Mesendoderm (in vitro differentiated cells): ENCODE results near the gene SPG7.

Source experiments
- DNase-seq: peaks from one replicate; pipeline ENCODE4 v3.0.0; 2013
- H2AK5ac ChIP-seq: 2 replicates; pipeline ENCODE4 v1.6.1; 2013; ENCODE audit warnings: low read length, inconsistent platforms
- H2BK120ac ChIP-seq: 2 replicates; pipeline ENCODE4 v1.6.1; 2013; ENCODE audit warnings: low read depth, mild to moderate bottlenecking, low read length, moderate library complexity, mixed read lengths
- H2BK15ac ChIP-seq: replicated peaks from 2 replicates; pipeline ENCODE4 v1.6.1; 2013; ENCODE audit warnings: low read depth, mild to moderate bottlenecking, moderate library complexity
- H2BK5ac ChIP-seq: 2 replicates; pipeline ENCODE4 v1.6.1; 2013; ENCODE audit warnings: low read length, inconsistent platforms
- H3K18ac ChIP-seq: 2 replicates; pipeline ENCODE4 v1.6.1; 2013; ENCODE audit warnings: mild to moderate bottlenecking, low read length, mixed read lengths
- H3K23ac ChIP-seq: one replicate; pipeline ENCODE4 v1.6.1; 2013; ENCODE audit warnings: low read length
- H3K27ac ChIP-seq: 2 replicates; pipeline ENCODE4 v1.5.1; 2013; ENCODE audit warnings: low read depth, mild to moderate bottlenecking, inconsistent platforms, low read length, moderate library complexity
- H3K27me3 ChIP-seq: 2 replicates; pipeline ENCODE4 v1.6.1; 2013; ENCODE audit warnings: low read length, control low read depth, mild to moderate bottlenecking, inconsistent platforms; ENCODE audit not compliant: insufficient read depth, poor library complexity
- H3K36me3 ChIP-seq: 2 replicates; pipeline ENCODE4 v1.6.1; 2013; ENCODE audit warnings: low read length, inconsistent platforms; ENCODE audit not compliant: control insufficient read depth, insufficient read depth
- H3K4ac ChIP-seq: one replicate; pipeline ENCODE4 v1.6.1; 2013; ENCODE audit warnings: low read depth, mild to moderate bottlenecking, low read length, moderate library complexity
- H3K4me1 ChIP-seq: 2 replicates; pipeline ENCODE4 v1.6.1; 2013; ENCODE audit warnings: low read depth, low read length, inconsistent platforms; ENCODE audit not compliant: control insufficient read depth
- H3K4me2 ChIP-seq: 2 replicates; pipeline ENCODE4 v1.6.1; 2013; ENCODE audit warnings: low read length
- H3K4me3 ChIP-seq: 2 replicates; pipeline ENCODE4 v1.5.1; 2013; ENCODE audit warnings: mild to moderate bottlenecking, low read length
- H3K56ac ChIP-seq: one replicate; pipeline ENCODE4 v1.6.1; 2013; ENCODE audit warnings: low read length
- H3K79me1 ChIP-seq: 2 replicates; pipeline ENCODE4 v1.6.1; 2013; ENCODE audit warnings: low read length, inconsistent platforms
- H3K79me2 ChIP-seq: 2 replicates; pipeline ENCODE4 v1.6.1; 2013; ENCODE audit warnings: mild to moderate bottlenecking, low read length; ENCODE audit not compliant: control insufficient read depth, insufficient read depth
- H3K9ac ChIP-seq: 2 replicates; pipeline ENCODE4 v1.6.1; 2013; ENCODE audit warnings: low read length, inconsistent platforms
- H4K5ac ChIP-seq: one replicate; pipeline ENCODE4 v1.6.1; 2013; ENCODE audit warnings: low read length
- H4K8ac ChIP-seq: one replicate; pipeline ENCODE4 v1.6.1; 2013; ENCODE audit warnings: low read depth, mild to moderate bottlenecking, control low read depth, low read length, moderate library complexity
- WGBS: extraction: QIAGEN DNeasy Blood & Tissue Kit; methylation state at CpG from one replicate; pipeline ENCODE4 v1.1.7; 2013; ENCODE audit warnings: low lambda C conversion rate, missing lambda C conversion rate; ENCODE audit not compliant: insufficient coverage; ENCODE audit errors: extremely low coverage; 5-methylcytosine and 5-hydroxymethylcytosine counted together

SPG7 gene

DNA sequence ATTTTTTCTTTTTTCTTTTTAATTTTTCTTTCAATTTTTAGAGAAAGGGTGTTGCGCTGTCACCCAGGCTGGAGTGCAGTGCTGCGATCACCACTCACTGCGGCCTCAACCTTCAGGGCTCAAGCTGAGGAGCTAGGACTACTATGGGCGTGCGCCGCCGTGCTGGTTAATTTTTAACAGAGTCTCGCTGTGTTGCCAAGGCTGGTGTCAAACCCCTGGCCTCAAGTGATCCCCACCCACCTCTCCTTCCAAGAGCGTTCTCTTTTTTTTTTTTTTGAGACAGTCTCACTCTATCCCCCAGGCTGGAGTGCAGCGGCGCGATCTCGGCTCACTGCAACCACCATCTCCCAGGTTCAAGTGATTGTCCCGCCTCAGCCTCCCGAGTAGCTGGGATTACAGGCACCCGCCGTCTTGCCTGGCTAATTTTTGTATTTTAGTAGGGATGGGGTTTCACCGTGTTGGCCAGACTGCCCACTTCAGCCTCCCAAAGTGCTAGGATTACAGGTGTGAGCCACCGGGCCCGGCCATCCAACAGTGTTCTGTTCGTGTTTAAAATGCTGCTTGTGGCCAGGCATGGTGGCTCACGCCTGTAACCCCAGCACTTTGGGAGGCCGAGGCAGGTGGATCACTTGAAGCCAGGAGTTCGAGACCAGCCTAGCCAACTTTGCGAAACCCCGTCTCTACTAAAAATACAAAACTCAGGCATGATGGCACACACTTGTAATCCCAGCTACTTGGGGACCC lies 37.8 kb downstream of the SPG7 start:
- DNase-seq, result no peak
- Histone ChIP-seq H3K27me3 (no peaks in the 10 kb centered on the region), H3K79me2 (no peaks in the 10 kb centered on the region), H2BK120ac (no peak overlapping the region), H3K4me3 (no peak overlapping the region), H3K4me1 (no peaks in the 10 kb centered on the region), H3K56ac (no peak overlapping the region), H3K36me3 (peaks cover 12% of the 10 kb centered on the region), H3K9ac (no peak overlapping the region), H3K4ac (no peak overlapping the region), H4K5ac (no peak overlapping the region), H3K27ac (no peak overlapping the region), H3K18ac (no peak overlapping the region), H2BK5ac (no peak overlapping the region), H2BK15ac (no peak overlapping the region), H3K4me2 (no peak overlapping the region), H2AK5ac (no peak overlapping the region), H4K8ac (no peak overlapping the region), H3K23ac (no peak overlapping the region), H3K79me1 (no peaks in the 10 kb centered on the region)
- WGBS, result no CpG with 5 or more reads among the region's 26 CpGs

DNA sequence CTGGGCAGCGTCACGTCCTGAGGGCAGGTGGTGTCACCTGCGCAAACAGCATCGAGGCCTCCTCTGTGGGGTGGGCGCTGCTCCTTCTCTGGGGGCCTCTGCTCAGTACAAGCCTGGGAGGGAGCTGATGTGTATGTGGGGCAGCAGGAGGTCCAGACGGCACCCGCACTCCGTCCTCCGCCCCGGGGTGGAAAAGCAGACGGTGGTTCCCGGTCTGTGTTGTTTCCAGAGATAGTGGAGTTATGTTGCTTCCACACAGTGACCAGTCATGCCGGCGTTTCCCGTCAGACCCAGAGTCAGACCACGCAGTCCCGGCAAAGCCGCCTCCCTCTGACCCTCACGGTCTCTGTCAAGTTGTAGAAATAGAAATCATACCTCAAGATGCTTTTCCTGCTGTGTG lies 38.6 kb downstream of the SPG7 start:
- Histone ChIP-seq H3K36me3 (peaks cover 13% of the 10 kb centered on the region), H3K18ac (no peak overlapping the region), H3K4me2 (no peak overlapping the region), H3K27ac (no peak overlapping the region), H2BK15ac (no peak overlapping the region), H4K8ac (no peak overlapping the region), H3K27me3 (no peaks in the 10 kb centered on the region), H2BK120ac (no peak overlapping the region), H3K4ac (no peak overlapping the region), H2BK5ac (no peak overlapping the region), H3K23ac (no peak overlapping the region), H3K56ac (no peak overlapping the region), H3K4me1 (no peaks in the 10 kb centered on the region), H3K79me2 (no peaks in the 10 kb centered on the region), H4K5ac (no peak overlapping the region), H3K4me3 (no peak overlapping the region), H2AK5ac (no peak overlapping the region), H3K9ac (no peak overlapping the region), H3K79me1 (no peaks in the 10 kb centered on the region)
- WGBS, result no CpG with 5 or more reads among the region's 19 CpGs
- no peak for DNase-seq

DNA sequence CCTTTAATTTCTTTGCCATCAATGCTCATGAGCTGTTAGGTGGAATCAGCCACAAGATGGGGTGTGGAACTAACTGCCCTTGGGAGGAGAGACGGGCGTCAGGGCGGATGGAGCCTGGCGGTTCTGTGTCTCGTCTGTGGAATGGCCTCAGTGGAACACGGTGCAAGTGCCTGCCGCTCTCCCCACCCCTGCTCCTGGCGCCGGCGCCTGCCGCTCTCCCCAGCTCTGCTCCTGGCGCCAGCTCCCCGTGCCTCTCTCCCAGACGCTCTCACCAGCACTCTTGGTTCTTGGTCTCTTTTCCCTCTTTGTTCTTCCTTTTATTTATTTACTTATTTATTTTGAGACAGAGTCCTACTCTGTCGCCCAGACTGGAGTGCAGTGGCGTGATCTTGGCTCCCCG lies 39.1 kb downstream of the SPG7 start:
- Histone ChIP-seq H3K4me3 (no peak overlapping the region), H2BK5ac (no peak overlapping the region), H3K4me2 (no peak overlapping the region), H3K56ac (no peak overlapping the region), H3K23ac (no peak overlapping the region), H2AK5ac (no peak overlapping the region), H3K79me1 (no peaks in the 10 kb centered on the region), H3K36me3 (peaks cover 14% of the 10 kb centered on the region), H4K5ac (no peak overlapping the region), H3K18ac (no peak overlapping the region), H3K27ac (no peak overlapping the region), H3K79me2 (no peaks in the 10 kb centered on the region), H2BK120ac (no peak overlapping the region), H2BK15ac (no peak overlapping the region), H3K27me3 (no peaks in the 10 kb centered on the region), H3K4ac (no peak overlapping the region), H3K4me1 (no peaks in the 10 kb centered on the region), H4K8ac (no peak overlapping the region), H3K9ac (no peak overlapping the region)
- DNase-seq, result no peak
- WGBS, result no CpG with 5 or more reads among the region's 17 CpGs

DNA sequence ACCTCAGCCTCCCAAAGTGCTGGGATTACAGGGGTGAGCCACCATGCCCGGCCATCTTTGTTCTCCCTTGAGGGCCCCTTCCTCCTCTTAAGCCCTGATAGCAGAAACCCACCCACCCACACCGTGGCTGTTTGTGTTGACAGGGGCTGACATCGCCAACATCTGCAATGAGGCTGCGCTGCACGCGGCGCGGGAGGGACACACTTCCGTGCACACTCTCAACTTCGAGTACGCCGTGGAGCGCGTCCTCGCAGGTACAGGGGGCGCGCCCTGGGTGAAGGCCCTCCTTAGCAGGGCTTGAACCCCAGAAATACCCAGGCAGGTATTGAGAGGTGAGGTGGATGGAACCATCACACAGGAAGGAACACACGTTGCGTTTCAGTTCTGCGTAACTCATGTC lies 39.7 kb downstream of the SPG7 start:
- Histone ChIP-seq H3K4me1 (no peaks in the 10 kb centered on the region), H2AK5ac (no peak overlapping the region), H4K5ac (no peak overlapping the region), H2BK120ac (no peak overlapping the region), H3K9ac (no peak overlapping the region), H3K79me2 (no peaks in the 10 kb centered on the region), H3K4me2 (no peak overlapping the region), H3K56ac (no peak overlapping the region), H4K8ac (no peak overlapping the region), H3K27ac (no peak overlapping the region), H3K23ac (no peak overlapping the region), H3K36me3 (peaks cover 15% of the 10 kb centered on the region), H3K79me1 (no peaks in the 10 kb centered on the region), H3K18ac (no peak overlapping the region), H3K4me3 (no peak overlapping the region), H2BK5ac (no peak overlapping the region), H3K27me3 (no peaks in the 10 kb centered on the region), H3K4ac (no peak overlapping the region), H2BK15ac (no peak overlapping the region)
- WGBS, result no CpG with 5 or more reads among the region's 20 CpGs
- no peak for DNase-seq

DNA sequence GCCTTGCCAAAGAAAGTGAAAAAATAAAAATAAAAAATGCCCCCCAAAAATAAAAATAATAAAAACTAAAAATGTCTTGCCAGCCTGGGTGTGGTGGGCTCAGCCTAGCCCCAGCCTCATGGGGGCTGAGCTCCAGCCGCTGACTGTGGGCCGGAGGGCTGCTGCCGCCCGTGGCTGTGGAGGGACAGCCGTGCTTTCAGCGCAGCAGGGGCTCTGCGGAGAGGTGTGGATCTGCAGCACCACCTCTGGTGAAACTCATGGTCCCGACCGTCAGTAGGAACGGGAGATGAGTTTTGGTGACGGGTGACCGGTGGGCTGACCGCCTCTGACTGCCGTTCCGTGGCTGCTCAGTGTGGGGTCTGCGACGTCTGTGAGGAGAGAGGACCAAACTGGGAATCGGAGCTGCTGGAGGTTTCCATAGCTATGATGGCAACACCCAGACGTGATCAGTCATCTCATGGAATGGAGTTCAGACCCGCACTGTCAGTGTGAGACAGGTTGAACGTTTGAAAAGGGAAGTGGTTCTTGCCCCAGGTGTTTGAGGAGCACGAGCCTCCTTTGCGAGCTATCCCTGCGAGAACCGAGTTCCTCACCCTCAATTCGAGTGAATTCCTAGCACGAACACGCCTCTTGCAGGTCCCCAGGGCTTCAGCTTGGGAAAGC lies 40.3 kb downstream of the SPG7 start:
- no peak overlapping the region for H2BK15ac ChIP-seq
- no peak overlapping the region for H4K8ac ChIP-seq
- no peak overlapping the region for H3K9ac ChIP-seq
- no peak overlapping the region for H3K23ac ChIP-seq
- H3K56ac ChIP-seq, result no peak overlapping the region
- DNase-seq, result no peak
- no peak overlapping the region for H3K18ac ChIP-seq
- no peaks in the 10 kb centered on the region for H3K27me3 ChIP-seq
- H2AK5ac ChIP-seq, result no peak overlapping the region
- WGBS, result no CpG with 5 or more reads among the region's 28 CpGs
- H2BK5ac ChIP-seq, result no peak overlapping the region
- H3K36me3 ChIP-seq, result peaks cover 15% of the 10 kb centered on the region
- no peak overlapping the region for H2BK120ac ChIP-seq
- H3K4me2 ChIP-seq, result no peak overlapping the region
- H3K4ac ChIP-seq, result no peak overlapping the region
- no peaks in the 10 kb centered on the region for H3K79me1 ChIP-seq
- H3K27ac ChIP-seq, result no peak overlapping the region
- no peaks in the 10 kb centered on the region for H3K79me2 ChIP-seq
- no peak overlapping the region for H4K5ac ChIP-seq
- H3K4me3 ChIP-seq, result no peak overlapping the region
- no peaks in the 10 kb centered on the region for H3K4me1 ChIP-seq
